OCI-LY7 (cell line): ENCODE results near the gene KRTAP5-2. TPM values are rescaled to one million over a fixed set of nuclear protein-coding genes. Genes with fewer than 3 reads are reported as not detected.
"Not testable (repeated sequence)": the region's sequence is repeated elsewhere in the genome, so short reads cannot be mapped to it uniquely, and the experiment has no call there.

Experiments
- BruUV-seq: library from RNA; stranded (reverse); fragments of 400-500 nt; replicated peaks from 2 replicates; lab custom pipeline; 2021; lab: Mats Ljungman, UMichigan
- CTCF ChIA-PET: fragments of 300-600 bp; sonication (Branson Sonifier 250); formaldehyde crosslinking; loops from one replicate; lab custom pipeline; 2022; ENCODE audit warnings: antibody characterized with exemption; ENCODE audit not compliant: unreplicated experiment; lab: Charles Lee
- POLR2A ChIA-PET: fragments of 300-600 bp; sonication (Branson Sonifier 250); formaldehyde crosslinking; loops from one replicate; lab custom pipeline; 2022; ENCODE audit warnings: antibody characterized with exemption; lab: Charles Lee
- DNase-seq: peaks from one replicate; pipeline ENCODE4 v3.0.0-alpha.2; 2015; ENCODE audit warnings: low spot score
- H2AFZ ChIP-seq: fragments of 200-600 bp; sonication (generic), shearing (Covaris generic); 2 replicates; pipeline ENCODE4 v1.6.1; 2014; ENCODE audit warnings: mild to moderate bottlenecking, antibody characterized with exemption, low read length, moderate library complexity
- H3K27ac ChIP-seq: fragments of 200-600 bp; sonication (generic); 2 replicates; pipeline ENCODE4 v1.5.1; 2014; ENCODE audit warnings: mixed run types, low read depth, mild to moderate bottlenecking, moderate library complexity, low read length, inconsistent platforms; ENCODE audit not compliant: poor library complexity, severe bottlenecking
- H3K36me3 ChIP-seq: fragments of 200-600 bp; sonication (generic); 2 replicates; pipeline ENCODE4 v1.6.1; 2014; ENCODE audit warnings: mild to moderate bottlenecking, antibody characterized with exemption, low read length, moderate library complexity, mixed read lengths; ENCODE audit not compliant: insufficient read depth
- H3K4me1 ChIP-seq: fragments of 200-600 bp; sonication (generic); 2 replicates; pipeline ENCODE4 v1.5.1; 2014; ENCODE audit warnings: mild to moderate bottlenecking, low read length; ENCODE audit not compliant: insufficient read depth, poor library complexity, severe bottlenecking
- H3K4me2 ChIP-seq: fragments of 200-600 bp; sonication (generic); 2 replicates; pipeline ENCODE4 v1.6.1; 2014; ENCODE audit warnings: mild to moderate bottlenecking, low read length
- H3K4me3 ChIP-seq: fragments of 200-600 bp; sonication (generic); 2 replicates; pipeline ENCODE4 v1.5.1; 2014; ENCODE audit warnings: mild to moderate bottlenecking, low read depth, low read length; ENCODE audit not compliant: poor library complexity, severe bottlenecking
- H3K79me2 ChIP-seq: fragments of 200-600 bp; sonication (generic); 2 replicates; pipeline ENCODE4 v1.6.1; 2016; ENCODE audit warnings: low read depth, mild to moderate bottlenecking, low read length, moderate library complexity, mixed read lengths; ENCODE audit not compliant: insufficient read depth
- H3K9me2 ChIP-seq: fragments of 200-600 bp; sonication (generic); 2 replicates; pipeline ENCODE4 v1.6.1; 2016; ENCODE audit warnings: mild to moderate bottlenecking, low read length, mixed read lengths; ENCODE audit not compliant: insufficient read depth
- H3K9me3 ChIP-seq: fragments of 200-600 bp; sonication (generic); 2 replicates; pipeline ENCODE4 v1.6.1; 2014; ENCODE audit warnings: mild to moderate bottlenecking, mixed run types, low read length, mixed read lengths
- H4K20me1 ChIP-seq: fragments of 200-600 bp; sonication (generic); 2 replicates; pipeline ENCODE4 v1.6.1; 2014; ENCODE audit warnings: mild to moderate bottlenecking, antibody characterized with exemption, low read length, moderate library complexity, mixed read lengths; ENCODE audit not compliant: insufficient read depth
- EZH2phosphoT487 ChIP-seq: fragments of 200-600 bp; sonication (generic); IDR thresholded peaks from 2 replicates; pipeline ENCODE4 v1.6.1; 2018; ENCODE audit warnings: low read depth, borderline replicate concordance, mild to moderate bottlenecking, mixed run types, antibody characterized with exemption, low read length, moderate library complexity, mixed read lengths
- intact Hi-C: fragments of 100-400 bp; cut with micrococcal nuclease; formaldehyde crosslinking; loops from one replicate; pipeline ENCODE4 v1.10.0; 2022; ENCODE audit not compliant: unreplicated experiment
- total RNA-seq, 2 experiments: library from RNA; depleted of rRNA in 1 of 2; stranded (reverse); fragments of >200 nt in 1 of 2; shearing (Covaris generic) in 1 of 2; gene quantifications; 2 replicates each; pipeline ENCODE4 v1.2.3, GENCODE V29; 2014 to 2022
- TF ChIP-seq, protein P1 (sequence below): fragments of 200-600 bp; sonication (generic); conservative IDR thresholded peaks from 2 replicates; pipeline ENCODE4 v1.5.1; 2014; ENCODE audit warnings: mild to moderate bottlenecking, antibody characterized with exemption, low read length, moderate library complexity, mixed read lengths

KRTAP5-2 gene
- total RNA-seq, 2 experiments from 2014 or later, result not detected

DNA sequence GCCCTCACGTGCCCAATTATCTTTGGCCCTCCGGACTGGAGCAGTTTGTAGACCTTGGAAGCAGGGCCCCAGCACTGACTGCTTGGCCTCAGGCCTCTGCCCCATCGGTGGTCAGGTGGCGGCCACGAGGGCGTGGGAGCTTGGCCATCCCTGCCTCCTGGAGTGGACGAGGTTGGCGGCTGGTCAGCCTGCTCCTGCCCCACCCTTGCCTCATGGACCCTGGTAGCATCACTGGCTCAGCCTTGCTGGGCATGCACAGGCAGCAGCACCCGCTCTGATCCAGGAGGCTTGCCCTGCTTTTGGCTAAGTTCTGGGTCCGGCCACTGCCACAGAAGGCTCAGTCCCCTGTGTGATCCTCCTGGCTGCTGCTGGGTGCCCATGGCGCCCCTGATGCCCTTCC, 6.1 kb upstream of the KRTAP5-2 start:
- intact Hi-C loops, result no loop called here
- POLR2A ChIA-PET, result no interaction called here

GRCh38 chr11:1603629-1604028, 5.5 kb upstream of the KRTAP5-2 start:
- ChIA-PET CTCF (no interaction called here), POLR2A (no interaction called here)
- BruUV-seq, result no TSS peak
- Histone ChIP-seq H3K4me2 (no peak overlapping the region), H2AFZ (no peak overlapping the region), H3K4me3 (no peak overlapping the region), H4K20me1 (no peaks in the 10 kb centered on the region), H3K4me1 (no peaks in the 10 kb centered on the region), H3K9me3 (no peaks in the 10 kb centered on the region), H3K27ac (no peak overlapping the region), H3K36me3 (no peaks in the 10 kb centered on the region), H3K79me2 (no peaks in the 10 kb centered on the region), H3K9me2 (no peaks in the 10 kb centered on the region)
- intact Hi-C loops, result no loop called here
- no peak for TF ChIP-seq EZH2phosphoT487
- TF ChIP-seq, protein P1, sequence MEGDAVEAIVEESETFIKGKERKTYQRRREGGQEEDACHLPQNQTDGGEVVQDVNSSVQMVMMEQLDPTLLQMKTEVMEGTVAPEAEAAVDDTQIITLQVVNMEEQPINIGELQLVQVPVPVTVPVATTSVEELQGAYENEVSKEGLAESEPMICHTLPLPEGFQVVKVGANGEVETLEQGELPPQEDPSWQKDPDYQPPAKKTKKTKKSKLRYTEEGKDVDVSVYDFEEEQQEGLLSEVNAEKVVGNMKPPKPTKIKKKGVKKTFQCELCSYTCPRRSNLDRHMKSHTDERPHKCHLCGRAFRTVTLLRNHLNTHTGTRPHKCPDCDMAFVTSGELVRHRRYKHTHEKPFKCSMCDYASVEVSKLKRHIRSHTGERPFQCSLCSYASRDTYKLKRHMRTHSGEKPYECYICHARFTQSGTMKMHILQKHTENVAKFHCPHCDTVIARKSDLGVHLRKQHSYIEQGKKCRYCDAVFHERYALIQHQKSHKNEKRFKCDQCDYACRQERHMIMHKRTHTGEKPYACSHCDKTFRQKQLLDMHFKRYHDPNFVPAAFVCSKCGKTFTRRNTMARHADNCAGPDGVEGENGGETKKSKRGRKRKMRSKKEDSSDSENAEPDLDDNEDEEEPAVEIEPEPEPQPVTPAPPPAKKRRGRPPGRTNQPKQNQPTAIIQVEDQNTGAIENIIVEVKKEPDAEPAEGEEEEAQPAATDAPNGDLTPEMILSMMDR, result no peak
- DNase-seq, result no peak

More for the DNA sequence above, 6.1 kb upstream of the KRTAP5-2 start:
- Histone ChIP-seq H3K4me1 (no peaks in the 10 kb centered on the region), H3K36me3 (no peaks in the 10 kb centered on the region), H3K27ac (no peak overlapping the region), H3K9me3 (no peaks in the 10 kb centered on the region), H2AFZ (no peak overlapping the region), H3K79me2 (no peaks in the 10 kb centered on the region), H4K20me1 (no peaks in the 10 kb centered on the region), H3K4me3 (no peak overlapping the region), H3K9me2 (no peaks in the 10 kb centered on the region), H3K4me2 (no peak overlapping the region)
- CTCF ChIA-PET, result no interaction called here
- BruUV-seq, result no TSS peak
- no peak for DNase-seq
- TF ChIP-seq, protein P1, result no peak
- TF ChIP-seq EZH2phosphoT487, result no peak

DNA sequence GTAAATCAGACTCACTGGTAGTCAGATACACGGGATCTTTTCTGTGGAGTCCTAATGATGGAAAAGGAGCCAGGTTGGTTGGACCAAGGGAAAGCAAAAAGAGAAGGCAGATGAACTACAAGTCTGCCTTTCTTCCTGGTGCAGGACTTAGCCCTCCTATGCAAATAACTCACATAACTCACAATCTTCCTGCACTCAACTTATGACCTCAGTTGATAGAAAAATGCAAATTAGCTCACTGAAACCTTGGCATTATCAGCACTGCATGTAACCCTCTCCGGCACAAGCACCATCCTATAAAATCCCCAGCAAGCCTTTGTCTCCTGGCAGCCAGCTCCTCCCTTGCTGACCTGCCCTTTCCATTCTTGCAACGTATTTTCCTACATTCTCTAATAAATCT, 3.6 kb upstream of the KRTAP5-2 start:
- H3K9me3 ChIP-seq, H3K4me1 ChIP-seq, CTCF ChIA-PET, H2AFZ ChIP-seq, H3K27ac ChIP-seq, H3K9me2 ChIP-seq, intact Hi-C loops, H3K4me2 ChIP-seq, H3K79me2 ChIP-seq, H3K36me3 ChIP-seq, BruUV-seq, DNase-seq, H4K20me1 ChIP-seq, H3K4me3 ChIP-seq, POLR2A ChIA-PET: not testable (repeated sequence)
